NB4 (cell line): ENCODE data around the gene IFNLR1.

Experiments used
- POLR2A ChIP-seq: IDR thresholded peaks from 2 replicates; pipeline ENCODE4 v1.6.1; 2011; ENCODE audit warnings: mild to moderate bottlenecking; ENCODE audit not compliant: insufficient read length; ENCODE audit errors: extremely low read depth
- TF ChIP-seq, protein P1 (sequence below): IDR thresholded peaks from one replicate; pipeline ENCODE4 v1.5.1; 2012; ENCODE audit warnings: low read depth, low read length

DNA sequence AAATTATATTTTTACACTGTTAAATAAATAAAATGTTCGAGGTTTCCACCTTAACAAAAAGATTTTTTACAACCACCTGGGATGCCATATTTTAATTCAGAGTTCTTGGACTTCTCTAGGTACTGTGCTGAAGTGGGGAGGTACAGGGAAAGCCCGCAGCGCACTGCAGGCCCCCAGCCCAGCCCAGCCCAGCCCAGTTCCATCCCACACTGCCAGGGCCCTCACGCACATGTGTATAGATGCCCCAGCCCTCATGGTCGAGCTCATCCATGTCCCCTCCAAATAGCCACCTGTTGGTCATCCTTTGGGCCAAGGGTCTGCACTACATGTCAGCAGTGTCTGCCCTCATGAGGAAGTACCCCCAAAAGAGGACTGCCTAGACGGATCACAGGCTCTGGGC is 63.5 kb downstream of the IFNLR1 start:
- TF ChIP-seq, protein P1, sequence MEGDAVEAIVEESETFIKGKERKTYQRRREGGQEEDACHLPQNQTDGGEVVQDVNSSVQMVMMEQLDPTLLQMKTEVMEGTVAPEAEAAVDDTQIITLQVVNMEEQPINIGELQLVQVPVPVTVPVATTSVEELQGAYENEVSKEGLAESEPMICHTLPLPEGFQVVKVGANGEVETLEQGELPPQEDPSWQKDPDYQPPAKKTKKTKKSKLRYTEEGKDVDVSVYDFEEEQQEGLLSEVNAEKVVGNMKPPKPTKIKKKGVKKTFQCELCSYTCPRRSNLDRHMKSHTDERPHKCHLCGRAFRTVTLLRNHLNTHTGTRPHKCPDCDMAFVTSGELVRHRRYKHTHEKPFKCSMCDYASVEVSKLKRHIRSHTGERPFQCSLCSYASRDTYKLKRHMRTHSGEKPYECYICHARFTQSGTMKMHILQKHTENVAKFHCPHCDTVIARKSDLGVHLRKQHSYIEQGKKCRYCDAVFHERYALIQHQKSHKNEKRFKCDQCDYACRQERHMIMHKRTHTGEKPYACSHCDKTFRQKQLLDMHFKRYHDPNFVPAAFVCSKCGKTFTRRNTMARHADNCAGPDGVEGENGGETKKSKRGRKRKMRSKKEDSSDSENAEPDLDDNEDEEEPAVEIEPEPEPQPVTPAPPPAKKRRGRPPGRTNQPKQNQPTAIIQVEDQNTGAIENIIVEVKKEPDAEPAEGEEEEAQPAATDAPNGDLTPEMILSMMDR, result no peak
- TF ChIP-seq POLR2A, result no peak
